HTR-8/SVneo (cell line): ENCODE results near the gene CACNA2D1.
"Not testable (repeated sequence)": the region's sequence is repeated elsewhere in the genome, so short reads cannot be mapped to it uniquely, and the experiment has no call there.

ENCODE experiments used
- DNase-seq: peaks from one replicate; pipeline ENCODE4 v3.0.0; 2011; ENCODE audit warnings: low spot score, mixed read lengths; ENCODE audit not compliant: insufficient read length
- FAIRE-seq: peaks from 2 replicates; lab custom pipeline; 2011; peaks lifted over from hg19 to GRCh38; lab: Jason Lieb, UNC

CACNA2D1 gene

DNA sequence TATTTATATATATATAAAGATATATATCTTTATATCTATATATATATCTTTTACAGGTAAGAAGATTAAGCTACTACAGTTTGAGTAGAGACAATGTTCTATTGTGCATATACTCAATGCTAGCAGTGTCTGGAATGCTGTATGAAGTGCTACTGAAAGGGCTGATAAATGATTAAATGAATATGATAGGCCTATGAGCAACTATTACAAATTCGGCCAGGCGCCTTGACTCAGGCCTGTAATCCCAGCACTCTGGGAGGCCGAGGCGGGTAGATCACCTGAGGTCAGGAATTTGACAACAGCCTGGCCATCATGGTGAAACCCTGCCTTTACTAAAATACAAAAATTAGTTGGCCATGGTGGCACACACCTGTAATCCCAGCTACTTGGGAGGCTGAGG lies 297.1 kb downstream of the CACNA2D1 start:
- DNase-seq (no peak), FAIRE-seq (no peak)

DNA sequence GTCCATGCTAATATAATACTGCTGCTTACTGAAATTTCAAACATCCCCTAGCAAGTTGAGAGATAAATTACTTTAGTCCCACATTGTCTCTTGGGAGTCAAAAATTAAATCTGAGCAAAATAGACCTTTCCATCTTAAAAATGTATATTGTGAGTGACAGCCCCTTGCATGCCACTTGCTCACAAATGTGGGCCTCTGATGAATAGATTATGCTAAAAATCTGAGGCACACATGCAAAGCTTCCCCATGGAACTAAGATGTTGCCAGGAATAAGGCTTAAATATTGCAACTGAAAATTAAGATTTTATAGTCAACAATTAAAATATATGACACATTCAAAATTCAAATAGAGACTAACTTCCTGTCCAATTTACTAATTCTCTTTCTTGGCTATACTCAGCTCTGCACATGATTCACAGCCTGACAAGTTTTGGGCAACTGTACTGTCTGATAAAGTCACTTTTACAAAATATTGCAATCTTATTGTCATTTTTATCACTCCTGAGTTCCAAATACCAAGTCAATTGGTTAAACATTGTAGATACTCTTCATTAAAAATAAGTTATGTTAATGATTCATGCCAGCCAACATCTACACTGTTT lies 301.2 kb downstream of the CACNA2D1 start:
- FAIRE-seq (no peak), DNase-seq (no peak)

DNA sequence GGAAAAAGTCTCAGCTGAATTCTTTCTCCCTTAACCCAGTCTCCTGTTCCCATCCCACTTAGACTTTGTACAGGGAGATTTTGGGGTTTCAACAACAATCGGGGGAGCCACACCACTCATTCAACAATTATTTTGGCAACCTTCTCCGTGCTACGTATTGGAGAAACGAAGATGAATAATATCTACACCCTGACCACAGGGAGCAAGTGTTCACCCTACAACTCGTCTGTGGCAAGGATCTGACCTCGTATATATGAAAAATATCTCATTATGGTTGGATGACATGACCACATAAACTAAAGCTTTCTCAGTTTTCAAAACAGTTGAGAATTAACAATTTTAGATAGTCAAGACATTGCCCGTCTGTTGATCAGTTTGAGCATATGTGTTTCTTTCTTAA lies 302.1 kb downstream of the CACNA2D1 start:
- DNase-seq (no peak), FAIRE-seq (no peak)

DNA sequence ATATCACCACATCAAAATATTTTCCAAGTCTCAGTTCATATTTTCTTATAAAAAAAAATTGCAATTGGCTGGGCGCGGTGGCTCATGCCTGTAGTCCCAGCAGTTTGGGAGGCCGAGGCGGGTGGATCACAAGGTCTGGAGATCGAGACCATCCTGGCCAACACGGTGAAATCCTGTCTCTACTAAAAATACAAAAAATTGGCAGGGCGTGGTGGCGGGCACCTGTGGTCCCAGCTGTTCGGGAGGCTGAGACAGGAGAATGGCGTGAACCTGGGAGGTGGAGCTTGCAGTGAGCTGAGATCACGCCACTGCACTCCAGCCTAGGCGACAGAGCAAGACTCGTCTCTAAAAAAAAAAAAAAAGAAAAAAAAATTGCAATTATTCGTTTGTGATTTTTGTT lies 303.0 kb downstream of the CACNA2D1 start:
- DNase-seq, FAIRE-seq: not testable (repeated sequence)

DNA sequence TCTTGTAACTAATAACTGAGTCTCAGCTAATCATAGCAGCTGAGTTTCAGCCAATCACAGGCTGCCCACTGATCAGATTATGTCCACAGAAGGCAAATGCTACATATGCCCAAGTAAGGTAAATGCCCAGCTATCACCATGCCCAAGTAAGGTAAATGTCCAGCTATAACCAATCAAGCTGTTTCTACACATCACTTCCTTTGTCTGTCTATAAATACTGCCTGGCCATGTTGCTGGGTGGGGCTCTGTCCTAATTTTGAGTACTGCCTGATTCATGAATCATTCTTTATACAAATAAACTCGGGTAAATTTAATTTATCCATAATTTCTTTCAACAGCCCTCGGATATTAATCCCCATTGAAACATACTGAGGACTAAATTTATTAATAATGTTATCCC lies 312.4 kb downstream of the CACNA2D1 start:
- FAIRE-seq (no peak), DNase-seq (no peak)

DNA sequence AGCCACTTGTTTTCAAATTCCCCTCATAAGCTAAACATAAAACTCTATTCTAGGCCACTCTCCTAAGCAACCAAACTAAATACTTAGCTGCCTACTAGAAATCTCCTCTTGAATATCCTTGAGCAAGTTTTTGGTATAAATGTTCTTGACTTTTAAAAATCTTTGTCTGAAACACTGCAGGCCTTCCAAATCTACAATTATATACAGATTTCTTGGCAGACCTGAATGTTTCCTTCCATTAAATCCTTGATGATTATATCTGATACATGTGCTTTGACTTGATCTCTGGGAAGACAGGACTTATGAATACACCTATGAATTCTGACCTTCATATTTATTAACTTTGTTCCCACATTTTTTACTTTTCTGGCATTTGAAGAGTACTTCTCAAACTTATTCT lies 314.5 kb downstream of the CACNA2D1 start:
- FAIRE-seq = no peak

DNA sequence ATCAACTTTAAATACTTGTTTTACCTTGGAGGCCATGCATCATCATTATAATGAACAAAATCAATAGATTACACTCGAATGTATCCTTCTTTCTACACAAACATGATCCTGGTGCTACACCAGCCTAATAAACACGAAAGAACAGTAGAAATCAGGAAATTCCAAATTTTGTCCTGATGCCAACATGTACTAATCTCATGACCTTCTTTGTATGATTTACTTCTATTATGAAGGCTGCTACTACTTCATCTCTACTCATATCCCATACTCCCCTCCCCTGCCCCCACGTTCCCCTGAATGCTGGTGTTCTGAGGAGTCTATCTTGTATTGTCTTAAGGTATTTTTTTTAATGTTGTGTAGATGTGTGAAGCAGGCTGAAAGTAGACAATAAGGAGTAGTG lies 315.0 kb downstream of the CACNA2D1 start:
- no peak for DNase-seq
- no peak for FAIRE-seq

More for the DNA sequence above, 314.5 kb downstream of the CACNA2D1 start:
- DNase-seq = no peak

DNA sequence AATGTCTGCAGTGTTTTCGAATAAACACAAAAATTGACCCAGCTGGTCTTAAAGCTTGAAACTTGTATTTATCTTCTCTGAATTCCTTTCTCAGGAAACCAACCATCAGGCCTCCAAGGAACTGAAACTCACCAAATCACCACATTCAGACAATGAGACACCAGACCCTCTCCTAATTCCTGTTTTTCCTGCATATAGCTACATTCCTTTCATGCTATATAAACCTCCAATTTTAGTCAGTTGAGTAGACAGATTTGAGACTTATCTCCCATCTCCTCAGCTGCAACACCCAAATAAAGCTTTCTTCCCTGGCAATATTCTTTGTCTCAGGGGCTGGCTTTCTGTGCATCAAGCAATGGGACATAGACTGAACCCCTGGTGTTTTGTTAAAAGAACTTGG lies 317.0 kb downstream of the CACNA2D1 start:
- FAIRE-seq (no peak), DNase-seq (no peak)

DNA sequence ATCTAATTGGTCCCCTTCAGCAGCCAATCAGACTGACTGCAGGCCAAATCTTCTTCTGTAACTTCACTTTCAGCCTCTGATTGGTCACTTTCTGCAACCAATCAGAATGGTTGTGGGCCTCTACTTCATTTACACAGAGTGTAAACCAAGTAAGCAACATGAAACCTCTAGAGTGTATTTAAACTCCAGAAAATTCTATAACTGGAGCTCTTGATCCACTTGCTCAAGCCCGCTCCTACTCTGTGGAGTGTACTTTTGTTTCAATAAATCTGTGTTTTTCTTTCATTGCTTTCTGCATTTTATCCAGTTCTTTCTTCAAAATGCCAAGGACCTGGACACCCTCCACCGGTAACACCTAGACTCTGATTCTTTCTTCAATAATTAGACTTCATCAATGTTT lies 319.1 kb downstream of the CACNA2D1 start:
- DNase-seq (no peak), FAIRE-seq (no peak)

DNA sequence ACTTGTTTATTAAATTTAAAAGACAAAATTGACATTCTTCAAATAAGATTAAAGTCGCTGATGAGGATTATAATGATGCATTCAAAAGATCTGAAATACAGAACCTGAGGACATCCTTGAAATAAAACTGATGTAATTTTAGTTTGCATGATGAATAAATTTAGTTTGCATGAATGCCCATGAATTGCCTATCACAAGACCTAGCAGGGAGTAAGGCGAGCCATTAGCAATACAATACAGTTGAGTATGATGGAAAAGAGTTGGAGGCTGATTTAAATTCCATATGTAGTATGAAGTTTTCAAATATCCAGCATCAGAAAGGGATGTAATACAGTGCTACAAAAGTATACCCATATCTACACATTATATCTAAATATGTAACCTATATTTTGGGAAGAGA lies 321.3 kb downstream of the CACNA2D1 start:
- DNase-seq (no peak), FAIRE-seq (no peak)

DNA sequence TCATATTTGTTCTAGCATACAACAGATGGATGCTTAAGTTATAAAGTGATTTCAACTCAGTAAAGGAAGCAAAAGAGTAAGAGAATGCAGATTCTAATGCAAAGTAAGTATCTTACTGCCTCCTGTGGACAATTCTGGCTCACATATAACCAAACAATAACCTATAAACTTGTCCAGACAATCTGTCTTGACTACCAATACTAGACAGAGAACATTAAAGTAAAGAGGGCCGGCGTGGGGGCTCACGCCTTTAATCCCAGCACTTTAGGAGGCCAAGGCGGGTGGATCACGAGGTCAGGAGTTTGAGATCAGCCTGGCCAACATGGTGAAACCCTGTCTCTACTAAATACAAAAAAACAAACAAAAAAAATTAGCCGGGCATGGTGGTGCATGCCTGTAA lies 329.3 kb downstream of the CACNA2D1 start:
- FAIRE-seq = no peak
- DNase-seq = no peak

DNA sequence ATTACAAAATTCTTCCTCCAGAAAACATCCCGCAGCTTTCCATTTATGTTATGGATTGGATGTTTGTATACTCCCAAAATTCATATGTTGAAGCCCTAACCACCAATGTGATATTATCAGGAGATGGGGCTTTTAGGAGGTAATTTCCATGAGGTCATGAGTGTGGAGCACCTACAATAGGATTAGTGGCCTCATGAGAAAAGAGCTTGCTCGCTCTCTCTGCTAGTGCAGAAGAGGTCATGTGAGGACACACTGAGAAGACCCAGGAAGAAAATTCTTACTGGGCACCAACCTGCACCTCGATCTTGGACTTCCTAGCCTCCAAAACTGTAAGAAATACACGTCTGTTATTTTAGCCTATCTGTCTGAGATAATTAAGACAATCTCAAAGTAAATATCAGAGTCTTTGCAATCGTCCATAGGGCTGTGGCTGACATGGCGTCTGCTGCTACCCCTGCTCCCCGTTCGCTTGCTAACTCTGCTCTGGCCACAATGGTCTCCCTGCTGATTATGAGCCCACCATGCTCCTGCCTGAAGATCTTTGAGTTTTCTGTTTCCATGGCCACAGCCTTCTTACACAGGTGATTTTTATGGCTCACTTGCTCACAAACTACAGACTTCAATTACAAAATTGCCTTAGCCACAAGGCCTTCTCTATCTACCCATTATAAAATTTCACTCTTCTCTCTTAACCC lies 333.3 kb downstream of the CACNA2D1 start:
- no peak for FAIRE-seq
- DNase-seq = no peak

DNA sequence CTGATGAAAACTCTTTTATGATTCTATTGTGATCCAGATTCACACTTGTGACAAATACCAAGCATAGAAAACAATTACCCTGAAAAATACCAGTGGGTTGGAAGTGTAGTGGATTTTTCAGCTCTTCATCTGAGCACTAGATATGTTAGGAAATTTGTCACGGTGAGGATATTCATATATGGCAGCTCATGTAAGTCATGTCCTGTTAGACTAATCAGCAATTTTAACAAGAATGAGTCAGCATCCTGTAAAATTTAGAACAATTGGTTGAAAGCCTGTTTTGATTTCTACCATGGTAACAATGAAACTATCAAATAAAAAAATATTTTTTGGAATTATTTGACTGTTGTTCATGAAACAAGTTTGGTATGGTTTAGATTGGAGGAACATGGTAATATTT lies 334.3 kb downstream of the CACNA2D1 start:
- FAIRE-seq = no peak

DNA sequence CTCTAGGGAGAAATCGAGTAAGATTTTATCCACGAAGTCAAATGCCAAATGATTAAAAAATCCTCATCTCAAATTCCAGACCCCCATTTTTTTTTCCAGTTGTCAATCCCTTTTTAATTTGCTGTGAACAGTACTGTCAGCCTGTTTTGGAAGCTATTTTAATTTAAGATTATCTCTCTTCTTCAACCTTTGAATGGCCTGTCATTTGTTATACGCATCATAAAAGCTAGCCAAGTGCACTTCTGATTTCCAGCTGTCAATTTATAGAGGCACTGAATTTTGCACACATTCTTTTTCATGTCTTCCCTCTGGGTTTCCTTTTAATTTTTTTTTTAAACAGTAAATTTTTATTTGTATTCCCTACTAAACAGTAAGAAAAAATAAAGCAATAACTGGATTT lies 337.4 kb downstream of the CACNA2D1 start:
- DNase-seq (no peak), FAIRE-seq (no peak)

More for the DNA sequence above, 334.3 kb downstream of the CACNA2D1 start:
- peak; percentile 1 for DNase-seq

DNA sequence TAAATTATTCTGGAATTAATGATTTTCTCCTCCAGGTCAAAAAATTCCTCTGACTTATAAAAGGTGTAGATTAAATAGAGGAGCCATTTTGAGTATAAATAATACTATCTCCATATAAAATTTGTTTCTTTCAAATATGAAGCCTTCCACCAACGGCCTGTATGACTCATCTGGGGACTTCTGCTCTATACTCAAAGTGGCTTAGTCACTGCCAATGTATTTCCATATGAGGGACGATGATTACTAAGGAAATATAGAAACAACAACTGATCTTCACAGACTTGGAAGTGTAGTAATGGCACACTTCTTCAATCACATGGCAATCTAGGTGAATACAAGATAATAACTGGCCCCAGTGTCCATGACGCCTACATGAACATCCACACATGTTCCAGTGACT lies 338.1 kb downstream of the CACNA2D1 start:
- FAIRE-seq (no peak), DNase-seq (peak; percentile 6)

DNA sequence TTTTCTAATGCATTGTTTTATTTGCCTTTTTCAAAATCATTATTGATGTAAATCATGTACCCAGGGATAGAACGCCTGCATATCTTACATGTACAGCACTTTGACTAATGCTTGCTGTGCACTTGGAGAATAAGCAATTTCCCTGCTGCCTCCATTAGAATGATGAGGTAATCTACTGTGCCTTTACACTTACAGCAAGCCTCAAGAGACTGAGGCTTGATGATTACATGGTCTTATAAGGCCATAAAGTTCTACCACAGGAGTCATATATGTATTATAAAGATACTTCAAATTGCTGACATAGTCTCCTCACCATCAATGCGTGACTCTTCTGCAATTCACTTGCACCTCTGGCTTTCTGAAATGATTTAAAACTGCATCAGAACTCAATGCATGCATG lies 345.2 kb downstream of the CACNA2D1 start:
- FAIRE-seq = no peak

DNA sequence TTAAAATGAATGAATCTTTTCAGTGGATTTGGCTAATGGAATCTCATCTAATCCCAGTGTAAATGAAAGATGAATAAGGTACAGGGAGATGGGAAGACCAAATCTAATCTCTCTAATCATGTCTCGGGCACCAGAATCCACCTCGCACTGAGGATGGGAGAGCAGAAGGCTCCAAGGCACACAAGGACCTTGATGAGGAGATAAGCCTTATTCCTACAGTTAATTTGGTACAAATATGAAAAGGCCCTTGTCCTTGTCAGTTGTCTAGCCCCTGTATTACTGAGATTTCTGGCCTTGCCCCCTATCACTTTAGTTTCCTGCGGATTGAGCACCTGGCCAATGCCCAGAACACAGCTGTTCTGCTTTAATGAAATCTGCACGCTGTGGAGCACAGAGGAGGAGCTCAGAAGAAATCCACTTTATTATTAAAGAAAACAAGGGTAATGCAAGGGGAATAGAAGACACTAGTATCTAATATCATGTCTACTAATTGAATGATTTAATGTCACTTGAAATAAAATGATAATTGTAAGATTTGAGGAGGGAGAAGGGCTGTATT lies 352.4 kb downstream of the CACNA2D1 start:
- FAIRE-seq (no peak), DNase-seq (no peak)

More for the DNA sequence above, 345.2 kb downstream of the CACNA2D1 start:
- DNase-seq = no peak

DNA sequence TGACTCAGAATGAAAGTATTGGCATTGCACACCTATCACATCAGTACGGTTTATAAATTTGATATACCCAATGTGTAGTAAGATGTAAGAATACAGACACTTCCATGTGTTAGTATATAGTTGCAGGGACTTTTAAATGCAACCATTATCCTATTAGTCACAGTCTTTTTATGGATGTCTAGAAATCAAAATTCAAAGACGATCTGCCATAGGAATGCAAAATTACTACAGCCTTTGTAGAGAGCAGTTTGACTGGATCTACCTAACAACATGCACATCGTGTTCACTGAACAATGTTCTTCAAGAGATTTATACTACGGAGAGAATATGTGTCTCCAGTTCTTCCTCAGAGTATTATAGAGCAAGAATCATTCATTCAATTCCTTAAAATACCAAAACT lies 356.5 kb downstream of the CACNA2D1 start:
- DNase-seq (no peak), FAIRE-seq (no peak)

DNA sequence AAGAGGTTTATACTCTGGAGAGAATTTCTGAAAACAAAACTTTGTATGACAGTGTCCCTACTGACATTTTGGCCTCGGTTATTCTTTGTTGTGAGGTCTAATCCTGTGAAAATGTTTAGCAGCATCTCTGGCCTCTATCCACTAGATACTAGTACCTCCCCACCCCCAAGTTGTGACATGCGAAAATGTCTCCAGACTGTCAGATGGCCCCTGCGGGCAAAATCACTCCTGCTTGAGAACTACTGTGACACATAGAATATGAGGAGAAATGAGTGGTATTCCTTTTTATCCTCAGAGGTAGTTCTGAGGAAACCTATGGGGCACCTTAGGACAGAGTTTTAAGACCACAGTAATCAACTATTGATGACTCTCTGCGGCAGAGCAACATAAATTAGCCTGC lies 358.5 kb downstream of the CACNA2D1 start:
- FAIRE-seq = no peak
- no peak for DNase-seq

DNA sequence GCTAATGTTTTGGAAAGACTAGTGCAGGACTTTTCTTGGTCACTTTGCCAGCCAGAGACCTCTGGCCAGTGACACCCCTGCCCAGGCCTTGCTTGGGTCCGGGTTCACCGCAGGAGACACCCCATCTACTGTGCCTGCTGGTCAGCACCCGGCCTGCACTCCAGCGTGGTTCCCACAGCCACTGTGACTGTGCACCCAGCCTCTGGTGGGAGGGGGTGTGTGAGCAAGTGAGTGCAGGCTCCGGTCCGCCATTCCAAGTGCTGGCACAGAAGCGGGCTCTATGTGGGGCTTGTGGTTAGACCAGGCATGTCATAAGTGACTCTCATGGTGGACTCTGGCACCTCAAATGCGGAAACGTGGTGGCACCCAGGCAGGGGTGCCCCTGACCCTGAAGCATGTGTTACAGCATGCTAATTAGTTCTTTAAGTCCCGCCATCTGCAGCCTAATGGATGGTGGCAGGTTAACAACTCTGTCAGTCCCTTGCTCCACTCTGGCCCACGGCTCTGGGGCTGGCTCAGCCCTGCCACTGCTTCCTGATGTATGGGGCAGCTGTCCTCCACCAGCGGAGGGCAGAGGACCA lies 361.8 kb downstream of the CACNA2D1 start:
- no peak for FAIRE-seq
- DNase-seq = no peak

DNA sequence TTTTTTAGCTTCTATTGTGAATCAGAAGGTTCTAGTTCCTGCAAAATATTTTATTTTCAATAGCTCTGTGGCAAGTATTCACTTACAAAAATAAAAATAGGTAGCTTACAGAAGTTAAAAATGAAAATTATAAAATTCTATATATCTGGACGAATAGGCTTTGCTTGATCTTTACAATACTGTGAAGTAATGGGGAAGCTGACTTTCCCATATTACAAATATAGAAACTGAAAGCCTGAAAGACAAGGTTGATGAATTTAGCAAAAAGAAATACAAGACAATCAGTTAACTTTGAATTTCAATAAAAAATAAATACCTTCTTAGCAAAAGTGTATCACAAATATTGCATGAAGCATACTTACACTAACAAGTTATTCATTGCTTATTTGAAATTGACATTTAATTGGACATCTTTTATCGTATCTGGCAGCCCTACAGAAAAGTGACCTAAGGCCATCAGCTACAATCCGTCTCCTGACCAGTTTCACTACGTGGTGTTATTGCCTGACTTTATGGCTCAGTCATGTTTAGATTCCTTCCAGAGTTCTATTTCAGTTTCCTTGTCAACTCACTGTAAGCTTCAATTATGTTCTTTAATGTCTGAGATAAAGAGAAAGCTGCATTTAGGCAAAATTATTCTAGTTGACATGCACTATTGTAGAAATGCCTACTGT lies 363.2 kb downstream of the CACNA2D1 start:
- FAIRE-seq (no peak), DNase-seq (no peak)
